ENCODE results near the gene C1orf105.

C1orf105 gene

GRCh38 chr1:172456344-172456769, 35.9 kb downstream of the C1orf105 start:
- no peak for DNase-seq (ENCODE audit: low read depth in 4 of 4, low spot score in 1 of 4)

GRCh38 chr1:172457479-172458130, 37.1 kb downstream of the C1orf105 start:
- DNase-seq (ENCODE audit: low read depth in 4 of 4, low spot score in 1 of 4): no peak

- no peak for DNase-seq (ENCODE audit: low read depth in 4 of 4, low spot score in 1 of 4)
These were observed 39.7 kb downstream of the C1orf105 start for GRCh38 chr1:172460177-172460576.

GRCh38 chr1:172460887-172461315, 40.4 kb downstream of the C1orf105 start:
- no peak for DNase-seq (ENCODE audit: low read depth in 4 of 4, low spot score in 1 of 4)

GRCh38 chr1:172465617-172466016, 45.1 kb downstream of the C1orf105 start:
- DNase-seq (ENCODE audit: low read depth in 4 of 4, low spot score in 1 of 4): no peak

- no peak for DNase-seq (ENCODE audit: low read depth in 4 of 4, low spot score in 1 of 4)
These were observed 46.4 kb downstream of the C1orf105 start for GRCh38 chr1:172466795-172467407.

- no peak for DNase-seq (ENCODE audit: low read depth in 4 of 4, low spot score in 1 of 4)
These were observed 47.0 kb downstream of the C1orf105 start for GRCh38 chr1:172467446-172467845.

GRCh38 chr1:172468296-172468695, 47.8 kb downstream of the C1orf105 start:
- no peak for DNase-seq (ENCODE audit: low read depth in 4 of 4, low spot score in 1 of 4)

- no peak for DNase-seq (ENCODE audit: low read depth in 4 of 4, low spot score in 1 of 4)
These were observed 49.2 kb downstream of the C1orf105 start for GRCh38 chr1:172469717-172470116.

- no peak for DNase-seq (ENCODE audit: low read depth in 4 of 4, low spot score in 1 of 4)
These were observed 49.7 kb downstream of the C1orf105 start for GRCh38 chr1:172470149-172470548.

GRCh38 chr1:172471666-172472065, 51.2 kb downstream of the C1orf105 start:
- DNase-seq (ENCODE audit: low read depth in 4 of 4, low spot score in 1 of 4): no peak

GRCh38 chr1:172472495-172472894, 52.0 kb downstream of the C1orf105 start:
- DNase-seq (ENCODE audit: low read depth in 4 of 4, low spot score in 1 of 4): no peak

- no peak for DNase-seq (ENCODE audit: low read depth in 4 of 4, low spot score in 1 of 4)
These were observed 52.8 kb downstream of the C1orf105 start for GRCh38 chr1:172473302-172473701.

- DNase-seq (ENCODE audit: low read depth in 4 of 4, low spot score in 1 of 4): no peak
These were observed 53.4 kb downstream of the C1orf105 start for GRCh38 chr1:172473842-172474241.

GRCh38 chr1:172476218-172476811, 55.8 kb downstream of the C1orf105 start:
- DNase-seq (ENCODE audit: low read depth in 4 of 4, low spot score in 1 of 4): no peak

GRCh38 chr1:172477216-172477615, 56.7 kb downstream of the C1orf105 start:
- DNase-seq (ENCODE audit: low read depth in 4 of 4, low spot score in 1 of 4): no peak

GRCh38 chr1:172477741-172478140, 57.3 kb downstream of the C1orf105 start:
- no peak for DNase-seq (ENCODE audit: low read depth in 4 of 4, low spot score in 1 of 4)

GRCh38 chr1:172478485-172478884, 58.0 kb downstream of the C1orf105 start:
- no peak for DNase-seq (ENCODE audit: low read depth in 4 of 4, low spot score in 1 of 4)

GRCh38 chr1:172480431-172480830, 59.9 kb downstream of the C1orf105 start:
- no peak for DNase-seq (ENCODE audit: low read depth in 4 of 4, low spot score in 1 of 4)

GRCh38 chr1:172482044-172482443, 61.6 kb downstream of the C1orf105 start:
- DNase-seq (ENCODE audit: low read depth in 4 of 4, low spot score in 1 of 4): no peak

- no peak for DNase-seq (ENCODE audit: low read depth in 4 of 4, low spot score in 1 of 4)
These were observed 63.0 kb downstream of the C1orf105 start for GRCh38 chr1:172483448-172483847.

- DNase-seq (ENCODE audit: low read depth in 4 of 4, low spot score in 1 of 4): no peak
These were observed 63.8 kb downstream of the C1orf105 start for GRCh38 chr1:172484252-172484651.

GRCh38 chr1:172485626-172486025, 65.1 kb downstream of the C1orf105 start:
- no peak for DNase-seq (ENCODE audit: low read depth in 4 of 4, low spot score in 1 of 4)
